ENCODE measurements around the gene CSGALNACT2. TPM values are rescaled to one million over a fixed set of nuclear protein-coding genes. Genes with fewer than 3 reads are reported as not detected.

Gene CSGALNACT2
- total and polyA plus RNA-seq, 10 of the 15 experiments (the other 5 are each of a cell fraction or from before 2014, with no cell fraction given) = 2.5 to 12.6 (median 8.7) TPM

DNA sequence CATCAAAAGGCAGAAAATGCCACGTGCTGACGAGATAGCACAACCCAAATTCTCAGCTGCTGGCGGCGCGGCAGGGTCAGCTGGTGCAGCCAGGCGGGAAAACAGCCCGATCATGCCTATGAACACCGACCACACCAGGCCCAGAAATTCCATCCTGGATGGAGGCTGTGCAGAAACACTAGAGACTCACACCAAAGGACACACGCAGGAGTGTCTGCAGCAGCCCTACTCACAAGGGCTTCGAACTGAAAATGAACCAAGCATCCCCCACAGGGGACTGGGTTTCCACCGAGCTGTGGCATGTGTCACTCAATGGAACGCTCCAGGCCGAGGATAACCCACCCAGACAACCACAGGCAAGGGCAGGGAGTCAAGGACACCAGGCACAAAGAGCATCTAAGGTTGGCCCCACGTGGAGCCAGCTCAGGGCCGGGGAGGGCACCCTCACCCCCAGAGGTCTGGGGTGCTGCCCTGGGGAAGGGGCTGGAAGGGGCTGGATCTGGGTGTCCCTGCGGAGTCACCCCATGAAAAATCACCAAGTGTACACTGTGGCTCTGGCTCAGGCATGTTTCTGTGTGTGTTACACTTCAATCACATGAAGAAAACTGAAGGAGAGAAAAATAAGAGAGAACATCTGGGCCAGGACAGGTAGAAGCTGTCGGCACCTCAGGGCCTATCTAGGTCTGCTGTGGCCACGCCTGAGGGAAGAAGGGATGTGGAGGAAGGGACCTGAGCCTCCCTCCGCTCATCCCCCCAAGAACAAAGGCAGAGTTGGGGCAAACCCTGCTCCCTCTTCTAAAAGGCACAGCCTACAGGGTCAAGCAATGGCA, 95.6 kb downstream of the CSGALNACT2 start:
- intact Hi-C loops (cut with micrococcal nuclease; ENCODE audit: unreplicated experiment) = no loop called here
- SMC1A ChIA-PET (ENCODE audit: uncharacterized antibody, unreplicated experiment) = no interaction called here

DNA sequence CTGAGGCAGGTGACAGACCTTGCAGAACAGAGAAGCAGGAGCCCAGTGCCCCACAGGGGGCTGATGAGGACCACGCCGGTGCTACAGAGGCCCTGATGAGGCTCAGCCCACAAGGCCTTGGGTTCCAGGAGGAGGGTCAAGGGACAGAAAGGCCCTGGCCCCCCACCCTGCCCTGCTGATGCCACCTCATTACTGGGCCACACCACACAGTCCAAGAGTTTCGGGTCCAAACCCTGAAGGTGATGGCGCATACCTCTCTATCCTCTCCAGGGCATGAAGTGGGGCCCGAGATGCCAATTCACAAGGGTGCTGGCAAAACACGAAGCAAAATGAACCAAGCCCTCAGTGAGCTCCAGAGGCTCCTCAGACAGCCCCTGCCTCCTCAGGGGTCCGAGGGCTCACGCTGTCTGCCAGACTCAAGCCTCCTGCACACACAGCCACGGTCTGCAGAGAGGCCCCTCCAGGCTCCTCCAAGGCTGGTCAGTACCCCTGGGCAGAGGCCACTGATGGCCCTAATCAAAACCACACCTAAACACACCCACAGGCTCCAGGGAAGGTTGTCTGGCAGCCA, 96.3 kb downstream of the CSGALNACT2 start:
- in situ Hi-C loops (cut with MboI) = no loop called here
- RAD21 ChIA-PET (ENCODE audit: unreplicated experiment) = no interaction called here
- TF ChIP-seq RFX5 (IDR thresholded peaks at IDR 0.05; ENCODE audit: low read depth, low read length) = no peak
- TF ChIP-seq MTA2 (IDR thresholded peaks at IDR 0.05; ENCODE audit: low read depth) = no peak
- TF ChIP-seq CBX3 (IDR thresholded peaks at IDR 0.05; ENCODE audit: borderline replicate concordance, low read depth) = no peak
- TF ChIP-seq TARDBP (IDR thresholded peaks at IDR 0.05; ENCODE audit: borderline replicate concordance) = no peak
- TF ChIP-seq, protein P1, sequence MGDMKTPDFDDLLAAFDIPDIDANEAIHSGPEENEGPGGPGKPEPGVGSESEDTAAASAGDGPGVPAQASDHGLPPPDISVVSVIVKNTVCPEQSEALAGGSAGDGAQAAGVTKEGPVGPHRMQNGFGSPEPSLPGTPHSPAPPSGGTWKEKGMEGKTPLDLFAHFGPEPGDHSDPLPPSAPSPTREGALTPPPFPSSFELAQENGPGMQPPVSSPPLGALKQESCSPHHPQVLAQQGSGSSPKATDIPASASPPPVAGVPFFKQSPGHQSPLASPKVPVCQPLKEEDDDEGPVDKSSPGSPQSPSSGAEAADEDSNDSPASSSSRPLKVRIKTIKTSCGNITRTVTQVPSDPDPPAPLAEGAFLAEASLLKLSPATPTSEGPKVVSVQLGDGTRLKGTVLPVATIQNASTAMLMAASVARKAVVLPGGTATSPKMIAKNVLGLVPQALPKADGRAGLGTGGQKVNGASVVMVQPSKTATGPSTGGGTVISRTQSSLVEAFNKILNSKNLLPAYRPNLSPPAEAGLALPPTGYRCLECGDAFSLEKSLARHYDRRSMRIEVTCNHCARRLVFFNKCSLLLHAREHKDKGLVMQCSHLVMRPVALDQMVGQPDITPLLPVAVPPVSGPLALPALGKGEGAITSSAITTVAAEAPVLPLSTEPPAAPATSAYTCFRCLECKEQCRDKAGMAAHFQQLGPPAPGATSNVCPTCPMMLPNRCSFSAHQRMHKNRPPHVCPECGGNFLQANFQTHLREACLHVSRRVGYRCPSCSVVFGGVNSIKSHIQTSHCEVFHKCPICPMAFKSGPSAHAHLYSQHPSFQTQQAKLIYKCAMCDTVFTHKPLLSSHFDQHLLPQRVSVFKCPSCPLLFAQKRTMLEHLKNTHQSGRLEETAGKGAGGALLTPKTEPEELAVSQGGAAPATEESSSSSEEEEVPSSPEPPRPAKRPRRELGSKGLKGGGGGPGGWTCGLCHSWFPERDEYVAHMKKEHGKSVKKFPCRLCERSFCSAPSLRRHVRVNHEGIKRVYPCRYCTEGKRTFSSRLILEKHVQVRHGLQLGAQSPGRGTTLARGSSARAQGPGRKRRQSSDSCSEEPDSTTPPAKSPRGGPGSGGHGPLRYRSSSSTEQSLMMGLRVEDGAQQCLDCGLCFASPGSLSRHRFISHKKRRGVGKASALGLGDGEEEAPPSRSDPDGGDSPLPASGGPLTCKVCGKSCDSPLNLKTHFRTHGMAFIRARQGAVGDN (IDR thresholded peaks at IDR 0.05) = no peak
- TF ChIP-seq ATF7 (IDR thresholded peaks at IDR 0.05; ENCODE audit: low read depth) = no peak

More for the DNA sequence above, 95.6 kb downstream of the CSGALNACT2 start:
- RAD21 ChIA-PET (ENCODE audit: unreplicated experiment) = no interaction called here
- no peak overlapping the region for H3K4me2 ChIP-seq (ENCODE audit: control insufficient read depth, insufficient read depth)
- no peak for DNase-seq (ENCODE audit: low read depth, low spot score)
- no peak for FAIRE-seq
- H3K27ac ChIP-seq (ENCODE audit: control insufficient read depth, insufficient read depth) = no peak overlapping the region
- ATAC-seq = no peak
- TF ChIP-seq ZNF384 (IDR thresholded peaks at IDR 0.05; ENCODE audit: borderline replicate concordance, low read depth, low read length) = no peak
- TF ChIP-seq, protein P2, sequence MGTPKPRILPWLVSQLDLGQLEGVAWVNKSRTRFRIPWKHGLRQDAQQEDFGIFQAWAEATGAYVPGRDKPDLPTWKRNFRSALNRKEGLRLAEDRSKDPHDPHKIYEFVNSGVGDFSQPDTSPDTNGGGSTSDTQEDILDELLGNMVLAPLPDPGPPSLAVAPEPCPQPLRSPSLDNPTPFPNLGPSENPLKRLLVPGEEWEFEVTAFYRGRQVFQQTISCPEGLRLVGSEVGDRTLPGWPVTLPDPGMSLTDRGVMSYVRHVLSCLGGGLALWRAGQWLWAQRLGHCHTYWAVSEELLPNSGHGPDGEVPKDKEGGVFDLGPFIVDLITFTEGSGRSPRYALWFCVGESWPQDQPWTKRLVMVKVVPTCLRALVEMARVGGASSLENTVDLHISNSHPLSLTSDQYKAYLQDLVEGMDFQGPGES (IDR thresholded peaks at IDR 0.05) = no peak
- no peak for TF ChIP-seq PAX5 (IDR thresholded peaks at IDR 0.05; ENCODE audit: borderline replicate concordance, low read depth, low read length)
- peaks cover 0 to 13% of the 10 kb centered on the region in 2 experiments; a peak in 2 of 4 replicates for H3K27me3 ChIP-seq (replicated peaks in 1 of 2; ENCODE audit: control insufficient read depth in 2 of 2, insufficient read depth in 2 of 2, low read length in 1 of 2)
- no TSS peak for BruUV-seq (replicated peaks)
- no peak overlapping the region for H3K4me3 ChIP-seq
- H2AFZ ChIP-seq (ENCODE audit: control insufficient read depth, low read depth, low read length) = no peak overlapping the region
- H4K20me1 ChIP-seq (ENCODE audit: control insufficient read depth, insufficient read depth) = no peaks in the 10 kb centered on the region
- WGBS (ENCODE audit: insufficient coverage, insufficient replicate concordance, low lambda C conversion rate, missing lambda C conversion rate) = 23% methylated on average over 19 of the region's 19 CpGs
- POLR2A ChIA-PET = no interaction called here
- H3K36me3 ChIP-seq (ENCODE audit: control insufficient read depth in 2 of 2, insufficient read depth in 2 of 2, low read length in 1 of 2) = no peaks in the 10 kb centered on the region; a peak in 1 of 4 replicates
- in situ Hi-C loops (cut with MboI) = no loop called here
- H3K79me2 ChIP-seq (ENCODE audit: control insufficient read depth, insufficient read depth, low read length) = no peaks in the 10 kb centered on the region
- no peaks in the 10 kb centered on the region for H3K4me1 ChIP-seq (ENCODE audit: control insufficient read depth, insufficient read depth, low read length)
- H3K9ac ChIP-seq (ENCODE audit: control insufficient read depth, insufficient read depth, low read length) = no peak overlapping the region
- CTCF ChIA-PET = no interaction called here
- no peaks in the 10 kb centered on the region for H3K9me3 ChIP-seq (replicated peaks; ENCODE audit: control insufficient read depth, insufficient read depth, low read length)

More for the DNA sequence above, 96.3 kb downstream of the CSGALNACT2 start:
- Histone ChIP-seq H2AFZ (ENCODE audit: control insufficient read depth, low read depth, low read length) (no peak overlapping the region), H3K27ac (ENCODE audit: control insufficient read depth, insufficient read depth) (no peak overlapping the region), H4K20me1 (ENCODE audit: control insufficient read depth, insufficient read depth) (no peaks in the 10 kb centered on the region), H3K79me2 (ENCODE audit: control insufficient read depth, insufficient read depth, low read length) (no peaks in the 10 kb centered on the region), H3K9ac (ENCODE audit: control insufficient read depth, insufficient read depth, low read length) (no peak overlapping the region), H3K4me3 (no peak overlapping the region), H3K4me2 (ENCODE audit: control insufficient read depth, insufficient read depth) (no peak overlapping the region), H3K4me1 (ENCODE audit: control insufficient read depth, insufficient read depth, low read length) (no peaks in the 10 kb centered on the region), H3K9me3 (replicated peaks; ENCODE audit: control insufficient read depth, insufficient read depth, low read length) (no peaks in the 10 kb centered on the region), H3K27me3 (replicated peaks in 1 of 2; ENCODE audit: control insufficient read depth in 2 of 2, insufficient read depth in 2 of 2, low read length in 1 of 2) (peaks cover 0 to 10% of the 10 kb centered on the region in 2 experiments; a peak in 2 of 4 replicates), H3K36me3 (ENCODE audit: control insufficient read depth in 2 of 2, insufficient read depth in 2 of 2, low read length in 1 of 2) (no peaks in the 10 kb centered on the region; a peak in 1 of 4 replicates)
- POLR2A ChIA-PET = no interaction called here
- SMC1A ChIA-PET (ENCODE audit: uncharacterized antibody, unreplicated experiment) = no interaction called here
- DNase-seq (ENCODE audit: low read depth, low spot score) (no peak), ATAC-seq (no peak), FAIRE-seq (no peak)
- 17% methylated on average over 9 of the region's 9 CpGs for WGBS (ENCODE audit: insufficient coverage, insufficient replicate concordance, low lambda C conversion rate, missing lambda C conversion rate)
- CTCF ChIA-PET = no interaction called here
- BruUV-seq (replicated peaks) = no TSS peak
- intact Hi-C loops (cut with micrococcal nuclease; ENCODE audit: unreplicated experiment) = no loop called here
